Smooth muscle cell (in vitro differentiated cells): ENCODE data around the gene MIS12. TPM values are rescaled to one million over a fixed set of nuclear protein-coding genes. Genes with fewer than 3 reads are reported as not detected.
A peak's percentile ranks its signal among the peaks of the same experiment; 100 is the strongest.

Source experiments
- DNase-seq: peaks from one replicate; lab custom pipeline; 2025; ENCODE audit not compliant: unreplicated experiment; lab: John Stamatoyannopoulos, UW
- H2AFZ ChIP-seq: fragments of 200-600 bp; sonication (generic); 2 replicates; pipeline ENCODE4 v1.6.0; 2016; ENCODE audit warnings: antibody characterized with exemption, low read depth, mild to moderate bottlenecking
- H3F3A ChIP-seq: fragments of 200-600 bp; sonication (generic); 2 replicates; pipeline ENCODE4 v1.6.0; 2017; ENCODE audit warnings: antibody characterized with exemption, low read depth
- H3K27ac ChIP-seq: fragments of 200-600 bp; sonication (generic); 2 replicates; pipeline ENCODE4 v1.5.1; 2016; ENCODE audit warnings: low read depth, mild to moderate bottlenecking
- H3K27me3 ChIP-seq: fragments of 200-600 bp; sonication (generic); 2 replicates; pipeline ENCODE4 v1.6.1; 2016; ENCODE audit warnings: low read depth, mild to moderate bottlenecking
- H3K36me3 ChIP-seq: fragments of 200-600 bp; sonication (generic); 2 replicates; pipeline ENCODE4 v1.5.1; 2016; ENCODE audit warnings: low read depth
- H3K4me1 ChIP-seq: fragments of 200-600 bp; sonication (generic); 2 replicates; pipeline ENCODE4 v1.5.1; 2016; ENCODE audit warnings: low read depth
- H3K4me2 ChIP-seq: fragments of 200-600 bp; sonication (generic); 2 replicates; pipeline ENCODE4 v1.6.0; 2016; ENCODE audit warnings: mild to moderate bottlenecking
- H3K4me3 ChIP-seq: fragments of 200-600 bp; sonication (generic); 2 replicates; pipeline ENCODE4 v1.5.1; 2016; ENCODE audit warnings: mild to moderate bottlenecking
- H3K79me2 ChIP-seq: fragments of 200-600 bp; sonication (generic); 2 replicates; pipeline ENCODE4 v1.6.0; 2016; ENCODE audit warnings: low read depth, mild to moderate bottlenecking
- H3K9ac ChIP-seq: fragments of 200-600 bp; sonication (generic); 2 replicates; pipeline ENCODE4 v1.6.0; 2016; ENCODE audit warnings: low read depth
- H3K9me3 ChIP-seq: fragments of 200-600 bp; sonication (generic); replicated peaks from 2 replicates; pipeline ENCODE4 v1.5.1; 2016; ENCODE audit warnings: low read depth
- H4K20me1 ChIP-seq: fragments of 200-600 bp; sonication (generic); 2 replicates; pipeline ENCODE4 v1.6.0; 2016; ENCODE audit warnings: low read depth
- WGBS: methylation state at CpG from one replicate; pipeline ENCODE4 v1.1.7; 2016; ENCODE audit warnings: low lambda C conversion rate; 5-methylcytosine and 5-hydroxymethylcytosine counted together
- polyA plus RNA-seq: library from polyadenylated mRNA; unstranded; fragments of >200 nt; fragmentation: Nextera tagmentation; extraction: Ambion mirVana; gene quantifications from 2 replicates; pipeline ENCODE4 v1.2.1, GENCODE V29; 2016
- total RNA-seq: library from RNA; depleted of rRNA; stranded (reverse); fragments of >200 nt; gene quantifications from 2 replicates; pipeline ENCODE4 v1.2.3, GENCODE V29; 2014
- TF ChIP-seq, protein P1 (sequence below): fragments of 200-600 bp; sonication (generic); IDR thresholded peaks from 2 replicates; pipeline ENCODE4 v1.5.1; 2017; ENCODE audit warnings: borderline replicate concordance, mild to moderate bottlenecking, antibody characterized with exemption; ENCODE audit not compliant: insufficient read depth, poor library complexity, severe bottlenecking

Gene MIS12
- total and polyA plus RNA-seq, 2 experiments from 2014 or later: 14.8 to 23.3 TPM

DNA sequence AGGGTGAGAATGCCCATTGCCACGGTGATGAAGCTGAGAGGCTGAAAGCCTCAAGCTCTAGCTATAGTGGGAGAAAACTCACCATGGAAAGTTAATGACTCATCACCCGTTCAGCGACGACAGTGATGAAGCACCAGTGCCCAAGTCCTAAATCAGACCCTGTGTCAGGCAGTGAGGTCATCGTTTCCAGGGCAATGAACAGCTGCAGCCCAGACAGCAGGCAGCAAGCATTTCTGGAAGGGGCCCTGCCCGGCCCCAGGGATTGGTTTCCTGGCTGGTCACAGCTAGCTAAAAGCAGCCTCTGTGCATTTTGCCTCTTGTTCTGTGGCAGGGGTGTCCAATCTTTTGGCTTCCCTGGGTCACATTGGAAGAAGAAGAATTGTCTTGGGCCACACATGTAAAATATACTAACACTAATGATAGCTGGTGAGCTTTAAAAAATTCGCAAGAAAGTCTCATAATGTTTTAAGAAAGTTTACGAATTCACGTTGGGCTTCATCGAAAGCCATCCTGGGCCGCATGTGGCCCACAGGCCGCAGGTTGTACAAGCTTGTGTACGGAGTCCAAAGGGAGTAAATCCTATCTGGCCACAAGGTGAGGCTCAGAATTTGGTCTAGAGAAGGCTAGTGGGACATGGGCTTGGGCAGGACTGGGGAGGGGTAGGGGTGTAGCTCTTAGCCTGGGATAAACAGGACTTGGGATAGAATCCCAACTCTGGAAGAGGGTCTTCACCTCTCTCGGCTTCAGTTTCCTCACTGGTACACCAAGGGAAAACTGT, 40.6 kb downstream of the MIS12 start:
- peaks cover 4% of the 10 kb centered on the region for H3F3A ChIP-seq
- no peaks in the 10 kb centered on the region for H3K27me3 ChIP-seq
- no peaks in the 10 kb centered on the region for H3K79me2 ChIP-seq
- peak overlapping the region; percentile 66 for H3K4me2 ChIP-seq
- TF ChIP-seq, protein P1, sequence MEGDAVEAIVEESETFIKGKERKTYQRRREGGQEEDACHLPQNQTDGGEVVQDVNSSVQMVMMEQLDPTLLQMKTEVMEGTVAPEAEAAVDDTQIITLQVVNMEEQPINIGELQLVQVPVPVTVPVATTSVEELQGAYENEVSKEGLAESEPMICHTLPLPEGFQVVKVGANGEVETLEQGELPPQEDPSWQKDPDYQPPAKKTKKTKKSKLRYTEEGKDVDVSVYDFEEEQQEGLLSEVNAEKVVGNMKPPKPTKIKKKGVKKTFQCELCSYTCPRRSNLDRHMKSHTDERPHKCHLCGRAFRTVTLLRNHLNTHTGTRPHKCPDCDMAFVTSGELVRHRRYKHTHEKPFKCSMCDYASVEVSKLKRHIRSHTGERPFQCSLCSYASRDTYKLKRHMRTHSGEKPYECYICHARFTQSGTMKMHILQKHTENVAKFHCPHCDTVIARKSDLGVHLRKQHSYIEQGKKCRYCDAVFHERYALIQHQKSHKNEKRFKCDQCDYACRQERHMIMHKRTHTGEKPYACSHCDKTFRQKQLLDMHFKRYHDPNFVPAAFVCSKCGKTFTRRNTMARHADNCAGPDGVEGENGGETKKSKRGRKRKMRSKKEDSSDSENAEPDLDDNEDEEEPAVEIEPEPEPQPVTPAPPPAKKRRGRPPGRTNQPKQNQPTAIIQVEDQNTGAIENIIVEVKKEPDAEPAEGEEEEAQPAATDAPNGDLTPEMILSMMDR: no peak
- no peaks in the 10 kb centered on the region for H3K36me3 ChIP-seq
- H3K4me3 ChIP-seq: no peak overlapping the region
- peaks cover 10% of the 10 kb centered on the region for H3K4me1 ChIP-seq
- H2AFZ ChIP-seq: no peak overlapping the region
- peak overlapping the region; percentile 98 for H3K27ac ChIP-seq
- H4K20me1 ChIP-seq: no peaks in the 10 kb centered on the region
- WGBS: 48% methylated on average over 14 of the region's 14 CpGs
- H3K9me3 ChIP-seq: no peaks in the 10 kb centered on the region
- H3K9ac ChIP-seq: peak overlapping the region; percentile 87
- DNase-seq: peak; percentile 59

DNA sequence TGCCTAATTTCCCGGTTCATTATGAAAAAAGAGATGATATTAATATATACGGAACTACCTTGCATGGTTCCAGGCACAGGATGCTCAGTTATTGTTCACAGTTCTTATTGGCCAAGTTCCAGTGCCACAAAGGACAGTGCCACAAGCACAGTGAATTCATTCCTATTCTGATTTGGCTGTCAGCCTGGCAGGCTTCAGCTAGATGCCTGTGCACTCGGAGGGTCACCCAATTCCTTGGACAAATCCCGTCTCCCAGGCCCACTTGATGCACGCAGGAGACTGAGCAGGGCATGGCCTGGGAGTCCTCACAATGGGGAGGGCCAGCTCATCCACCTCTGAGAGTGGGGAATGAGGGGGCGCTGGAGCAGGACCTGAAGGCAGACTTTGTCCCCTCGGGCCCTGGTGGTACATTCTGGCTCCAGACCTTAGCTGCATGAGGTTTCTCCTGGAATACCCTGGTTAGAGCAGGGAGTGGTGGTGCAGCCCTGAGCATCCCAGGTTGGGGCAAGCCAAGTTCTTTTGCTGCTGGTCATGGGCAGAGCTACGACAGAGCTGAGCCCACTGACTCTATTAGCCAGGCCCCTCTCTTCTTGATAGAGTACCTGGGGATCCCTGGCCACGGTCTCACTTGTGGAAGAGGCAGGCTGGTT, 41.4 kb downstream of the MIS12 start:
- H3K9ac ChIP-seq: peak overlapping the region; percentile 87
- DNase-seq: no peak
- H3K27me3 ChIP-seq: no peaks in the 10 kb centered on the region
- H4K20me1 ChIP-seq: no peaks in the 10 kb centered on the region
- peak overlapping the region; percentile 98 for H3K27ac ChIP-seq
- no peaks in the 10 kb centered on the region for H3K79me2 ChIP-seq
- peaks cover 10% of the 10 kb centered on the region for H3K4me1 ChIP-seq
- H2AFZ ChIP-seq: peak overlapping the region; percentile 30
- H3F3A ChIP-seq: peaks cover 4% of the 10 kb centered on the region
- TF ChIP-seq, protein P1: no peak
- H3K36me3 ChIP-seq: no peaks in the 10 kb centered on the region
- H3K9me3 ChIP-seq: no peaks in the 10 kb centered on the region
- H3K4me2 ChIP-seq: peak overlapping the region; percentile 66
- 95% methylated on average over 9 of the region's 9 CpGs for WGBS
- no peak overlapping the region for H3K4me3 ChIP-seq

DNA sequence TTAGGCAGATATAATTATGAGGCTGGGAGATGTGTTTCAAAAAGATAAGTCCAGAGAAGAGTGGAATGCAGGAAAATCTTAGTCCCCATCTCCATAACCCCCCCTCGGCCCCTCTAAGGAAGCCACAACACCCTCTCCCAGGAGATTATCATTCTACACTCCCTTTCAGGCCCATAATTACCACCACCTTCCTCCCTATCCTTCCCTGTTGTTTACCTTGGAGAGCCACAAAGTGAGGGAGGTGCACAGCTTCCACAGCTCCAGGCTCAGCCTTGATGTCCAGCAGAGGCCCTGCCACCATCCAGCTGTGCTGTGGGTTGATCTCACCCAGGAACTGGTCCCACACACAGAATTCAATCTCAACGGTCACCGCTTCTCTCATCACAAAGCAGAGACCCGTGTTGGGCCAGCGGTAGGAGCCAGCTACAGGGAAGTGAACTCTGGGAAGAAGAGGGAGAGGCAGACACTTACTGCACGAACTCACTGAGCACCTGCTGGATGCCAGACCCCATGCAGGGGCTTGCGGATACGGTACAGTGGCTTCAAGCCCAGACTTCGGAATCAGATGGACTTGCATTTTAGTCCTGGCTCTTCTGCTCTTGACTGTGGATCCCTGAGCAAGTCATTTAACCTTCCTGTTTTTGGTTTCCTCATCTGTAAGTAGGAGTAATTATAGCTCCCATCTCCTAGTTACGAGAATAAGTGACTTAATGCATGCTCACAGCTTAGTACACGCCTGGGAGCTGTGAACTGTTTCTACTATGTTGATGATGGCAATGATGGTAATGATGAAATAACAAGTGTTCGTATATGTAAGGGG, 44.1 kb downstream of the MIS12 start:
- H3K9me3 ChIP-seq: no peaks in the 10 kb centered on the region
- H3K9ac ChIP-seq: no peak overlapping the region
- H3K4me3 ChIP-seq: no peak overlapping the region
- peaks cover 10% of the 10 kb centered on the region for H3K4me1 ChIP-seq
- no peaks in the 10 kb centered on the region for H3K79me2 ChIP-seq
- no peak overlapping the region for H2AFZ ChIP-seq
- H3F3A ChIP-seq: peaks cover 4% of the 10 kb centered on the region
- no peak overlapping the region for H3K27ac ChIP-seq
- H3K27me3 ChIP-seq: no peaks in the 10 kb centered on the region
- H4K20me1 ChIP-seq: no peaks in the 10 kb centered on the region
- H3K4me2 ChIP-seq: no peak overlapping the region
- 91% methylated on average over 12 of the region's 12 CpGs for WGBS
- TF ChIP-seq, protein P1: no peak
- no peak for DNase-seq
- no peaks in the 10 kb centered on the region for H3K36me3 ChIP-seq
